ENCODE data around the gene FES.

GRCh38 chr15:90884719-90885431 is 571 bp downstream of the FES start:
- TF ChIP-seq CTCF (IDR thresholded peaks at IDR 0.05) (no peak), POLR2AphosphoS5 (IDR thresholded peaks at IDR 0.05) (no peak)
